GM19351 (cell line): ENCODE data around the gene SLC35G3.
"Not testable (repeated sequence)": the region's sequence is repeated elsewhere in the genome, so short reads cannot be mapped to it uniquely, and the experiment has no call there.

Experiments used
- ATAC-seq: cut with Tn5 transposase; IDR thresholded peaks from one replicate; pipeline ENCODE4 v1.9.1; 2021; ENCODE audit warnings: mild to moderate bottlenecking, moderate library complexity; ENCODE audit not compliant: unreplicated experiment

The SLC35G3 gene

GRCh38 chr17:35194001-35194400, at the start of gene SLC35G3:
Gene SLC35G3 (minus strand): TSS chr17:35194393. CDS start chr17:35194307, 86 bp downstream.
- not testable (repeated sequence) for ATAC-seq

- ATAC-seq = no peak
Observed at GRCh38 chr17:35243561-35244340, 49.6 kb upstream of the SLC35G3 start.

DNA sequence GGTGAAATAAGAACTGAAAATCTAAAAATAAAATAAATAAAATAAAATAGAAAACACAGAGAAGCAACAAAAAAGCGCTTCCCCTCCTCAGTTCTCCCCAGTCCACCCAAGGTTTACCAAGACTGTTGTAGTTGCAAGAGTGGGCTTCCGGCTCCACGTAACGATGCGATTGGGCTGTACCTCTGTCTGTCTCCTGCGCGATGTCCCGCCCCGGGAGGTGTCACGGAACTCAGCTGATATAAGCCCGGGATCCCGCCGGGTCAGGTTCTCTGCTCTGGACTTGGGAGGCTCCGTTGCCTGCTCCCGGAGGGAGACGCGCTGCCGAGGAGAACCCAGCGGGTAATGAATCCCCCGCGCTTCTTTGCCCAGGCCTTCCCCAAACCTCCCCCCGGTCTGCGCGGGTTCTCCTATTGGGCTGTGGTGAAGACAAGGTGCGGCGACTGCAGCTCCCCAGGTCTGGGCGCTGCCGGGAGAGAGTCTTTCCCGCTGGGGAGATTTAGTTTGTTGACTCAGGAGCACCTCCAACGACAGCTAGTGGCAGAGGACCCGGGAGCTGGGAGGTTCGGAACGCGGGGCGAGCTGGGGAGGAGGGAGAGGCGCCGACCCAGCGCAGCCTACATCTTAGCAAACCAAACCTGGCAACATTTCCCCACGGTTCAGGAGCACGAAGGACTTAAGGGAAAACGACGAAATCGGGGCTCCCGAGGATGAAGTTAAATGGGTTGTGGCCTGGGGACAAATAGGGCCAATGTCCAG, 48.8 kb upstream of the SLC35G3 start, which contains the start of gene SLFN5:
TSS of gene SLFN5 (plus strand) at position 268 of the 756 bp plus-strand sequence. CDS start 15,619 bp downstream, outside the sequence.
- ATAC-seq = peak; percentile 91

DNA sequence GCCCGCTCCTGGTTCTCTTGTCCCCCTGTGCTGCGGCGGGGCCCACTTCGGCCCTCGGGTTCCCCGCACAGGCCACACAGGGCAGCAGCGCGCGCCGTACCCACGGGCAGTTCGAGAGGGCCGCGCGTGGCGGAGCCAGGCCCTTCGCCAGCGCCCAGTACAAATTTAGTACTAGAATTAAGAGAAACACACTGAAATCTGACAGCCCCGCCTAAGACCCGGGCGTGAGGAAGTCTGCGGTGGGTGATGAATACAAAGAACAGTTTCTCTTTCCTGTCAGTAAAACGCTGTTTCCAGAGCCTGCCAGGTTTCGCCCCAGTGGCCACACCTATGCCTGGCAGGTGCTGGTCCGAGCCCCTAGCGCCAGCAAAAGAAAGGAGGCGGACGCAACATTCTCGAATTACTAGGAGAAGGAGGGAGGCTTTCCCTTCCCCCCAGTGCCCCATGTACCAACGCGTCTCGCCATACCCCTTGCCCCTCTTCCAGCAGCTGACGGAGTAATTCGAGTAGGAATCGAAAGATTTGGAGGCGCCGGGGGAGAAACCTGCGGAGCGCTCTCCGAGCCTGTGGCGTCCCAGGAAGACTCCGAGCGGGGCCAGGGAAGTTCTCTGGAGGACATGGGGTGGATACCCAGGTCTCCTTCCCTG, 48.1 kb upstream of the SLC35G3 start:
- ATAC-seq = peak; percentile 63

DNA sequence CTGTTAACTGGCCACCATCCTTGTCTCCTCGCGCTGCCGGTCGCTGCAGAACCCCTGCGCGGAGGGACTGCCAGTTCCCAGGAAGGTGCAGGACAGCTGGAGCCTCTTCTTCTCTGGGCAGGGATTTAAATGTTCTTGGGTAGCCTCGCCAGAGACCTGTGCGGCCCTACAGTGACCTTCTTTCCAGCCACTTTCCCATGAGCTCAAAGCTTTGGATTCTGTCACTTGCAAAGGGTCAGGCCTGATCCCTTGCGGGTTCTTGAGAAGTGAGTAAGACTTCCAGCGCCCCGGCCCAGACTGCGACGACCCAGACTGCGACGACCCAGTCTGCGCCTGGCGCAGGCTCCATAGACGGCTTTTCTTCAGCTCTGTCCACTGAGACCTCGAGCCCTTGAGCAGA, 47.3 kb upstream of the SLC35G3 start:
- ATAC-seq = no peak

GRCh38 chr17:35240861-35241260, 46.7 kb upstream of the SLC35G3 start:
- ATAC-seq = no peak

GRCh38 chr17:35239823-35240222, 45.6 kb upstream of the SLC35G3 start:
- no peak for ATAC-seq

GRCh38 chr17:35238821-35239220, 44.6 kb upstream of the SLC35G3 start:
- no peak for ATAC-seq

- no peak for ATAC-seq
Observed at GRCh38 chr17:35236821-35237220, 42.6 kb upstream of the SLC35G3 start.

- ATAC-seq = no peak
Observed at GRCh38 chr17:35235917-35236316, 41.7 kb upstream of the SLC35G3 start.

DNA sequence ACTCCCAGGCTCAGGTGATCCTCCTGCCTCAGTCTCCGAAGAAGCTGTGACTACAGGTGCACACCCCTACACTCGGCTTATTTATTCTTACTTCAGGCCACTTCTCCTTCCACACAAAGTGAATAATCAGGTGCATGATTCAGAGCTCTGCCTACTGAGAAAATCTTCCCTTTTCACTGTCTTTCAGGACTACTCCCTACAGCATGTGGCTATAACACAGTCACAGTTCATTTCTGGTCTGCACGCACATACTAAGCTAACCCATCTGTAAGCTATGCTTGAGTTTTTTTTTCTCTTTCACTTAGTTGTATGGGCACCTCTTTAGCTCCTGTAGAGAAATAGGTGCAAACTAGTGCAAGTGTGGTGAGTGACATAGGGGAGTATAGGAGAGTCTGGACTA, 41.1 kb upstream of the SLC35G3 start:
- ATAC-seq = no peak

GRCh38 chr17:35234315-35234714, 40.1 kb upstream of the SLC35G3 start:
- ATAC-seq = not testable (repeated sequence)

GRCh38 chr17:35229638-35230037, 35.4 kb upstream of the SLC35G3 start:
- ATAC-seq = no peak

DNA sequence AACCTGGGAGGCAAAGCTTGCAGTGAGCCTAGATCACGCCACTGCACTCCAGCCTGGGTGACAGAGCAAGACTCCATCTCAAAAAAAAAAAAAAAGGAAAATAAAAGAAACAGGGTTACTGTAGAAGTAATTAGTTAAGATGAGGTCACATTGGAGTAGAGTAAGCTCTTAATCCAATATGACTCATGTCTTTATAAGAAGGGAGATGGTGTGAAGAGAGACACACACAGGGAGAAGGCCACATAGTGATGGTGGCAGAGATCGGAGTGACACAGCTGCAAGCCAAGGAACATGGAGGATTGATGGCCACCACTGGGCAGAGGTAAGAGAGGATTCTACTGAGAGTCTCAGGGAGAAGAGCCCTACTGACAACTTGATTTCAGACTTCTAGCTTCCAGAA, 33.4 kb upstream of the SLC35G3 start:
- no peak for ATAC-seq

- no peak for ATAC-seq
Observed at GRCh38 chr17:35224436-35224835, 30.2 kb upstream of the SLC35G3 start.

- no peak for ATAC-seq
Observed at GRCh38 chr17:35222452-35222851, 28.3 kb upstream of the SLC35G3 start.

DNA sequence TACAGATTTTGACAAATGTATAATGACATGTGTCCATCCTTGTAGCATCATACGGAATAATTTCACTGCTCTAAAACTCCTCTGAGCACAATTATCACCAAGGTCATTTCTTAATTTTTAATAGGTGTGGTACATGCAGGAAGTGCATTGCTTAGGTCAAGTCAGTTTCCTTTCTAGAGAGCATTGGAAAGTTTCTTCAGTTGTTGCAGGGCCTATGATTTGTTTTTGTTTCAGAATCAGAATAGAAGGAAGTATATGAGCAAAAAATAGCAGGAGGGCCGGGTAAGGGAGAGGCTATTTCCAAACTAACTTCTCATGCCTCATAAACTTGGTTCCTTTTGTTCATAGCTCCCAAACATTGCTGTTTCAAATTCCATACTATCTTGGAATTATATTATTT, 24.7 kb upstream of the SLC35G3 start:
- no peak for ATAC-seq

DNA sequence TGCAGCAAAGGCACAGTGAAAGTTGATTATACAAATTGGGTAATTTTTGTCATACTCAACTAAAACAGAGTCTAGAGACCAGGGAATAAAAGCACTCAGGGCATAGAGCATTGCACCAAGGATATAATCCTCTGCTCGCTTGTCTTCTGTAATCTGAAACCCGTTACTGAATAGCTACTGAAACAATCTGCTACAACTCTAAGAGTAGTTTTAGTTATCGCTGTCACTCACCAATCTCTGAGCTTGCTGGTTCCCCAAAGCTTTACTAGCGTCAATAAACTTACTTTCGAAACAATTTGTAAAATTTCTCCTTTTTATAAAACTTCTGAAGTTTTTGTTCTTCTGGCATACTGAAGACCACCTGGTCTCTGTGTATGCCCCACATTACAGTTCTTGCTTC, 22.9 kb upstream of the SLC35G3 start:
- ATAC-seq = no peak

DNA sequence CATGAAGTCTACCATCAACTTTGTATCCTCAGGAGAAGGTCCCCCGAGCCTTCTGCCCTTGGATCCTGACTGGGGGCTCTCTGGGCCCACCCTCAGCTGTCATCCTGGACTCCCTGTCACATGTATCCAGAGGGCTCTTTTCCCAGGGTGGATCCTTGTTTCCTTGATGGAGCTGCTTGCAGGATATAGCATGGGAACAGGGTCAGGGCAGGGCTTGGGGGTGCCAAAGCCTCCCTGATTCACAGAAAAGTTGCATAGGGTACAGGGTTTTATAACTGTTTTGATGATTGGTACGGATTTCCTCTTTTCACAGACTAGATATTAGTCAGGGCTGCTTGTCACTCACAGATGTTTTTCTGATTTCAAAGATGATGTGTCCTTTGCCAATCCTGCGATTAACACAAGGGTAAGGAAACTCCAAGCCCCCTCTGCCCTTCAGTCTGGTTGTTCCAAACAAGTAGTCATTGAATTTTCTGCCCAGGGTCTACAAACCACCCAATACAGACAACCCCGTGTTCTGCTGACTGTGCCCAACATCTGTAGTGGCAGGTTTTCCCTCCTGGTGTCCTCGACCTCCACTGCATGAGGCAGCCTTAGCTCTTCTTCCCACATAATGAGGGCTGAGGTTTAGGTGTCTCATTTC, 20.6 kb upstream of the SLC35G3 start:
- no peak for ATAC-seq

- ATAC-seq = no peak
Observed at GRCh38 chr17:35214192-35214591, 20.0 kb upstream of the SLC35G3 start.

DNA sequence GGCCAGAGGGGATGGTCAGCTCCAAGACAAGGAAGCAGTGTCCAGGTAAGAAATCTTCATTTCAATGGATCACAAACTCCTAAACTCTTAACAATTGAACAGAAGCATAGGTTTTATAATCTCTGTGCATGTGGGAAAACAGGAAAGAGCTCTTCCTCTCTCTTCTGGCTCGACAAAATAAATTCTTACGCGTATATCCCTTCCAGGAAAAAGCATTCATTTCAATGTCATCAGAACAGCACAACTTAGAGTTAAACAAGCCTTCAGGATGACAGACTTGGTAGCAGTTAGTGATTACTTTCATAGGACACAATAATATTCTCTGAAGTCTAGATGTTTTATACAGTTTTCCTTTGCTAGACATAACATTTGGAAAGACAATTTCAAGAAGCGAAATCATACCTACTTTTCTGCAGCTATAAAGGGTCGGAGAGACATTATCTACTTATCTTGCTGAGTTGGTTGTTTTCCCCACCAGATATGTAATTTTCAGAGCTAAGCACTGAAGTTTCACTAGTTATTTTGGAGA, 19.3 kb upstream of the SLC35G3 start:
- no peak for ATAC-seq
